Ovary (tissue), 3 donors: ENCODE data around the gene TXNRD2.

Source experiments
- EP300 ChIP-seq: sonication (generic); formaldehyde crosslinking; IDR thresholded peaks from one replicate; pipeline ENCODE4 v1.6.1; 2017; ENCODE audit warnings: antibody characterized with exemption
- POLR2A ChIP-seq: fragments of 450-650 bp; IDR thresholded peaks from one replicate; pipeline ENCODE4 v1.6.1; 2017; ENCODE audit warnings: antibody characterized with exemption, mild to moderate bottlenecking, moderate library complexity
- TF ChIP-seq, protein P1 (sequence below), 3 donors: fragments of 450-650 bp in 2 of 3; fragments of 200-600 bp in 1 of 3; IDR thresholded peaks; one replicate each; pipeline versions ENCODE4 v1.5.1 to v1.8.0; 2016 to 2022; ENCODE audit warnings: antibody characterized with exemption in 3 of 3, mild to moderate bottlenecking in 1 of 3
- donor health status: DM: no; HTN: no; CAD: no.

DNA sequence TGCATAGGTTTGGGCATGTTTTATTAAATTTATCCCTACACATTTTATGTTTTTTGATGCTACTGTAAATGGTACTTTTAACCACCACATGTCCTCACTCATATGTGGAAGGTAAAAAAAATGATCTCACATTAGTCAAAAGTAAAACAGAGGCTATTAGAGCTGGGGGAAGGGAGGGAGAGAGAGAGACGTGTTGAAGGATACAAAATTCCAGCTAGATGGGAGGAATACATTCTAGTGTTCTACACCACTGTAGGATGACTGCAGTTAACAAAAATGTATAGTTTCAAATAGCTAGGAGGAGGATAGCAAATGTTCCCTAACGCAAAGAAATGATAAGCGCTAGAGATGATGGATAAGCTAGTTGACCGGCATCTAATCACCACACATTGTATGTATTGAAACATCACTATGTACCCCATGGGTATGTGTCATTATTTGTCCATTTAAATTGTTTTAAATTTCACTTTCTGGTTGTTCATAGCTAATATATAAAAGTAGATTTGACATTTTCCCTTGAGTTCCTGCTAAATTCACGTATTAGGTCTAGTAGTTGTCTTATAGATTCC lies 77.0 kb downstream of the TXNRD2 start:
- TF ChIP-seq, protein P1, sequence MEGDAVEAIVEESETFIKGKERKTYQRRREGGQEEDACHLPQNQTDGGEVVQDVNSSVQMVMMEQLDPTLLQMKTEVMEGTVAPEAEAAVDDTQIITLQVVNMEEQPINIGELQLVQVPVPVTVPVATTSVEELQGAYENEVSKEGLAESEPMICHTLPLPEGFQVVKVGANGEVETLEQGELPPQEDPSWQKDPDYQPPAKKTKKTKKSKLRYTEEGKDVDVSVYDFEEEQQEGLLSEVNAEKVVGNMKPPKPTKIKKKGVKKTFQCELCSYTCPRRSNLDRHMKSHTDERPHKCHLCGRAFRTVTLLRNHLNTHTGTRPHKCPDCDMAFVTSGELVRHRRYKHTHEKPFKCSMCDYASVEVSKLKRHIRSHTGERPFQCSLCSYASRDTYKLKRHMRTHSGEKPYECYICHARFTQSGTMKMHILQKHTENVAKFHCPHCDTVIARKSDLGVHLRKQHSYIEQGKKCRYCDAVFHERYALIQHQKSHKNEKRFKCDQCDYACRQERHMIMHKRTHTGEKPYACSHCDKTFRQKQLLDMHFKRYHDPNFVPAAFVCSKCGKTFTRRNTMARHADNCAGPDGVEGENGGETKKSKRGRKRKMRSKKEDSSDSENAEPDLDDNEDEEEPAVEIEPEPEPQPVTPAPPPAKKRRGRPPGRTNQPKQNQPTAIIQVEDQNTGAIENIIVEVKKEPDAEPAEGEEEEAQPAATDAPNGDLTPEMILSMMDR (IDR thresholded peaks at IDR 0.05) = no peak
- no peak for TF ChIP-seq POLR2A
- no peak for TF ChIP-seq EP300
